Right renal pelvis (tissue), 4 donors: ENCODE measurements around the gene HLA-E. TPM values are rescaled to one million over a fixed set of nuclear protein-coding genes. Genes with fewer than 3 reads are reported as not detected.
"Not testable (repeated sequence)": the region's sequence is repeated elsewhere in the genome, so short reads cannot be mapped to it uniquely, and the experiment has no call there.

Experiments
- DNase-seq, 4 donors: peaks; one replicate each; pipeline ENCODE4 v3.0.0-alpha.2; 2013; ENCODE audit warnings: low read depth in 4 of 4, low spot score in 3 of 4, missing footprints in 1 of 4
- polyA plus RNA-seq, 4 donors: library from polyadenylated mRNA; unstranded; fragments of 120-200 nt; gene quantifications; one replicate each; pipeline ENCODE4 v1.2.1, GENCODE V29; 2013; ENCODE audit not compliant: insufficient read length in 4 of 4

Gene HLA-E
- polyA plus RNA-seq, 4 donors = 121 to 129 (median 122) TPM

- no peak for DNase-seq
Observed at GRCh38 chr6:30480536-30481156, 8.7 kb upstream of the HLA-E start.

GRCh38 chr6:30481211-30481964 is 7.9 kb upstream of the HLA-E start:
- no peak for DNase-seq

GRCh38 chr6:30481965-30482644 is 7.2 kb upstream of the HLA-E start:
- DNase-seq = peak; percentile 47 to 64 (median 57)

- peak in 3 of 4 donors; percentile 27 to 61 (median 51) for DNase-seq
Observed at GRCh38 chr6:30483677-30484279, 5.5 kb upstream of the HLA-E start.

DNA sequence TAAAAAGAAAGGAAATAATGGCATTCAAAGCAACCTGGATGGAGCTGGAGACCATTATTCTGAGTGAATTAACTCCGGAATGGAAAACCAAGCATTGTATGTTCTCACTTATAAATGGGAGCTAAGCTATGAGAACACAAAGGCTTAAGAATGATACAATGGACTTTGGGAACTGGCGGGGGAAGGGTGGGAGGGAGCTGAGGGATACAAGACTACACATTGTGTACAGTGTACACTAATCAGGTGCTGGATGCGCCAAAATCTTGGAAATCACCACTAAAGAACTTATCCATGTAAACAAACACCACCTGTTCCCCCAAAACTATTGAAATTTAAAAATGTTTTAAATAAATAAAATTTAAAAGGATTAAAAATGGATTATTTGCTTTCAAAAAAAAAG is 4.1 kb upstream of the HLA-E start:
- no peak for DNase-seq

- DNase-seq = no peak
Observed at GRCh38 chr6:30487926-30488325, 1.4 kb upstream of the HLA-E start.

DNA sequence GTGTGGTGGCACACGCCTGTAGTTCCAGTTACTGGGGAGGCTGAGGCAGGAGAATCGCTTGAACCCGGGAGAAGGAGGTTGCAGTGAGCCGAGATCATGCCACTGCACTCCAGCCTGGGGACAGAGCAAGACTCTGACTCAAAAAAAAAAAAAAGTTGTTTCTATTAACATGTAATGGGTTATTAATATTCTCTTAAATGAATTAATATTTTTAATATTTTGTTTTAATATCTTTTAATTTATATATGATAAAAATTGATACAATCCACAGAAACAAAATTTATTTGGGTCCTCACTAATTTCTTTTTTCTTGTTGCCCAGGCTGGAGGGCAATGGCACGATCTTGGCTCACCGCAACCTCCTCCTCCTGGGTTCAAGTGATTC is 620 bp upstream of the HLA-E start:
- DNase-seq = not testable (repeated sequence)

DNA sequence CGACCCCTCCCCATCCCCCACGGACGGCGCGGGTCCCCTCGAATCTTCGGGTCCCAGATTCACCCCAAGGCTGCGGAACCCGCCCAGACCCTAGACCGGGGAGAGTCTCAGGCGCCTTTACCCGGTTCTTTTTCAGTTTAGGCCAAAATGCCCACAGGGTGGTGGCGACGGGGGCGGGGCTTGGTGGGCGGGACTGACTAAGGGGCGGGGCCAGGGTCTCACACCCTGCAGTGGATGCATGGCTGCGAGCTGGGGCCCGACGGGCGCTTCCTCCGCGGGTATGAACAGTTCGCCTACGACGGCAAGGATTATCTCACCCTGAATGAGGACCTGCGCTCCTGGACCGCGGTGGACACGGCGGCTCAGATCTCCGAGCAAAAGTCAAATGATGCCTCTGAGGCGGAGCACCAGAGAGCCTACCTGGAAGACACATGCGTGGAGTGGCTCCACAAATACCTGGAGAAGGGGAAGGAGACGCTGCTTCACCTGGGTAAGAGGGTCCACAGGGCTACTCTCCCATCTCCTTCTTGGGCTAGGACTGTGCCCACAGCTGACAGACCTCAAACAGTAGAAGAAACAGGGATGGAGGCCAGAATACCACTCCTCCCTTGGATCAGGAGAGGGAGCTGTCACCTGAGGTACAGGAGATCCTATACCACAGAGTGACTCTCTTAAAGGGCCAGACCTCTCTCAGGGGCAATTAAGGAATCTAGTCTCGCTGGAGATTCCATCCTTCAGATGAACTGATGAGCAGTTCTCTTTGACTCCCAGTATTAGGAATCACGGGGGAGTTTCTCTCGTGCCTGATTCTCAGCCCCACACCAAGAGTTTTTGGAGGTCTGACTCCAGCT is 942 bp downstream of the HLA-E start:
- peak in 3 of 4 donors; percentile 15 to 28 (median 22) for DNase-seq

DNA sequence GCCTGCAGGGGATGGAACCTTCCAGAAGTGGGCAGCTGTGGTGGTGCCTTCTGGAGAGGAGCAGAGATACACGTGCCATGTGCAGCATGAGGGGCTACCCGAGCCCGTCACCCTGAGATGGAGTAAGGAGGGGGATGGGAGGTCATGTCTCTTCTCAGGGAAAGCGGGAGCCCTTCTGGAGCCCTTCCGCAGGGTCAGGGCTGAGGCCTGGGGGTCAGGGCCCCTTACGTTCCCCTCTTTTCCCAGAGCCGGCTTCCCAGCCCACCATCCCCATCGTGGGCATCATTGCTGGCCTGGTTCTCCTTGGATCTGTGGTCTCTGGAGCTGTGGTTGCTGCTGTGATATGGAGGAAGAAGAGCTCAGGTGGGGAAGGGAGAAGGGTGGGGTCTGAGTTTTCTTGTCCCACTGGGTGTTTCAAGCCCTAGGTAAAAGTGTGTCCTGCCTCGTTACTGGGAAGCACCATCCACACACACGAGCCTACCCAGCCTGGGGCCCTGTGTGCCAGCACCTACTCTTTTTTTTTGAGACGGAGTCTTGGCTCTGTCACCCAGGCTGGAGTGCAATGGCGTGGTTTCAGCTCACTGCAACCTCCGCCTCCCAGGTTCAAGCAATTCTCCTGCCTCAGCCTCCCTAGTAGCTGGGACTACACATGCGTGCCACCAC is 2.1 kb downstream of the HLA-E start:
- DNase-seq = not testable (repeated sequence)

DNA sequence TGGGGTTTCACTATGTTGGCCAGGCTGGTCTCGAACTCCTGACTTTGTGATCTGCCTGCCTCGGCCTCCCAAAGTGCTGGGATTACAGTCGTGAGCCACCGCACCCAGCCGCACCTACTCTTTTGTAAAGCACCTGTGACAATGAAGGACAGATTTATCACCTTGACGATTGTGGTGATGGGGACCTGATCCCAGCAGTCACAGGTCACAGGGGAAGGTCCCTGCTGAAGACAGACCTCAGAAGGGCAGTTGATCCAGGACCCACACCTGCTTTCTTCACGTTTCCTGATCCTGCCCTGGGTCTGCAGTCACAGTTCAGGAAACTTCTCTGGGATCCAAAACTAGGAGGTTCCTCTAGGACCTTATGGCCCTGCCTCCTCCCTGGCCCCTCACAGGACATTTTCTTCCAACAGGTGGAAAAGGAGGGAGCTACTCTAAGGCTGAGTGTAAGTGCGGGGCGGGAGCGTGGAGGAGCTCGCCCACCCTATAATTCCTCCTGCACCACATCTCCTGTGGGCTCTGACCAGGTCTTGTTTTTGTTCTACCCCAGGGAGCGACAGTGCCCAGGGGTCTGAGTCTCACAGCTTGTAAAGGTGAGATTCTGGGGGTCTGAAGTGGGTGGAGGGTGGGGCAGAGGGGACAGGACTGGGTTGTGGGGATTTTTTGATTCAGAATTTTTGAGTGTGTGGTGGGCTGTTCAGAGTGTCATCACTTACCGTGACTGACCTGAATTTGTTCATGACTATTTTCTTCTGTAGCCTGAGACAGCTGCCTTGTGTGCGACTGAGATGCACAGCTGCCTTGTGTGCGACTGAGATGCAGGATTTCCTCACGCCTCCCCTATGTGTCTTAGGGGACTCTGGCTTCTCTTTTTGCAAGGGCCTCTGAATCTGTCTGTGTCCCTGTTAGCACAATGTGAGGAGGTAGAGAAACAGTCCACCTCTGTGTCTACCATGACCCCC is 3.0 kb downstream of the HLA-E start:
- no peak for DNase-seq

- DNase-seq = no peak
Observed at GRCh38 chr6:30493643-30494250, 4.4 kb downstream of the HLA-E start.

GRCh38 chr6:30494291-30494861 is 5.1 kb downstream of the HLA-E start:
- DNase-seq = no peak

- not testable (repeated sequence) for DNase-seq
Observed at GRCh38 chr6:30495060-30495459, 5.8 kb downstream of the HLA-E start.

GRCh38 chr6:30495993-30496392 is 6.7 kb downstream of the HLA-E start:
- DNase-seq = no peak

DNA sequence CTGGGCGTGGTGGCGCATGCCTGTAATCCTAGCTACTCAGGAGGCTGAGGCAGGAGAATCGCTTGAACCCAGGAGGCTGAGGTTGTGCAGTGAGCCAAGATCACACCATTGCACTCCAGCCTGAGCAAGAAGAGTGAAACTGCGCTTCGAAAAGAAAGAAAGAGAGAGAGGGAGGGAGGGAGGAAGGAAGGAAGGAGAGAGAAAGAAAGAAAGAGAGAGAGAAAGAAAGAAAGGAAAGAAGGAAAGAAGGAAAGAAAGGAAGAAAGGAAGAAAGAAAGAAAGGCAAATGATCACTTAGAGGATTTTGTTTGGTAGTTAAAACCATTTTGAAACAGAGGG is 7.9 kb downstream of the HLA-E start:
- DNase-seq = not testable (repeated sequence)

- no peak for DNase-seq
Observed at GRCh38 chr6:30497714-30498113, 8.4 kb downstream of the HLA-E start.

DNA sequence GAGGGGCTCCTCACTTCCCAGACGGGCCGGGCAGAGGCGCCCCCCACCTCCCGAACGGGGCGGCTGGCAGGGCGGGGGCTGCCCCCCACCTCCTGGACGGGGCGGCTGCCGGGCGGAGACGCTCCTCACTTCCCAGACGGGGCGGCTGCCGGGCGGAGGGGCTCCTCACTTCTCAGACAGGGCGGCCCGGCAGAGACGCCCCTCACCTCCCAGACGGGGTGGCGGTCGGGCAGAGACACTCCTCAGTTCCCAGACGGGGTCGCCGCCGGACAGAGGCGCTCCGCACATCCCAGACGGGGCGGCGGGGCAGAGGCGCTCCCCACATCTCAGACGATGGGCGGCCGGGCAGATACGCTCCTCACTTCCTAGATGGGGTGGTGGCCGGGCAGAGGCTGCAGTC is 9.4 kb downstream of the HLA-E start:
- not testable (repeated sequence) for DNase-seq
